A673 (cell line): ENCODE data around the gene PAF1.

ENCODE experiments used
- EZH2 ChIP-seq: fragments of 200-600 bp; sonication (generic); IDR thresholded peaks from 2 replicates; pipeline ENCODE4 v1.6.1; 2017; ENCODE audit warnings: borderline replicate concordance, low read depth, mild to moderate bottlenecking, mixed read lengths, antibody characterized with exemption, low read length; ENCODE audit not compliant: poor library complexity, severe bottlenecking
- TF ChIP-seq, protein P1 (sequence below): fragments of 300-800, 200-600 bp; sonication (generic); conservative IDR thresholded peaks from 2 replicates; pipeline ENCODE4 v1.5.1; 2017; ENCODE audit warnings: low read depth, mild to moderate bottlenecking, antibody characterized with exemption, low read length, moderate library complexity, mixed read lengths

DNA sequence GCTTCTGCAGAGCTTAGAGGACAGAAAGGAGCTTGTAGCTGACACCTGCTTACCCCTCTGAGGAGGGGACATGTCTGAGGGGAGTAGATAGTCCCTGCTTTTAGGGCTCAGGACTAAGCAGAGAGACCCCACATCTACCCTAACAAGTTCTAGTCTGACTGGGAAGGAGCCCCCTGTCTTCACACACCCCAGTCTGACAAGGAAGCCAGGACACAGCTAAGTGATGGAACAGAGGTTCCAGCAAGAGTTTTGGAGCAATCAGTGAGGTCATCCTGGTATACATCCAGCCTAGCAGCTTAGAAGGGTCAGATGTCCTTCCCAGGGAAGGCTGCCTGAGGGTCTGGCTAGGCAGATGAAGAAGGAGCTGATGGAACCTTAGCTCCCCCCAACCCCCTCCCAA lies 15.0 kb downstream of the PAF1 start:
- TF ChIP-seq, protein P1, sequence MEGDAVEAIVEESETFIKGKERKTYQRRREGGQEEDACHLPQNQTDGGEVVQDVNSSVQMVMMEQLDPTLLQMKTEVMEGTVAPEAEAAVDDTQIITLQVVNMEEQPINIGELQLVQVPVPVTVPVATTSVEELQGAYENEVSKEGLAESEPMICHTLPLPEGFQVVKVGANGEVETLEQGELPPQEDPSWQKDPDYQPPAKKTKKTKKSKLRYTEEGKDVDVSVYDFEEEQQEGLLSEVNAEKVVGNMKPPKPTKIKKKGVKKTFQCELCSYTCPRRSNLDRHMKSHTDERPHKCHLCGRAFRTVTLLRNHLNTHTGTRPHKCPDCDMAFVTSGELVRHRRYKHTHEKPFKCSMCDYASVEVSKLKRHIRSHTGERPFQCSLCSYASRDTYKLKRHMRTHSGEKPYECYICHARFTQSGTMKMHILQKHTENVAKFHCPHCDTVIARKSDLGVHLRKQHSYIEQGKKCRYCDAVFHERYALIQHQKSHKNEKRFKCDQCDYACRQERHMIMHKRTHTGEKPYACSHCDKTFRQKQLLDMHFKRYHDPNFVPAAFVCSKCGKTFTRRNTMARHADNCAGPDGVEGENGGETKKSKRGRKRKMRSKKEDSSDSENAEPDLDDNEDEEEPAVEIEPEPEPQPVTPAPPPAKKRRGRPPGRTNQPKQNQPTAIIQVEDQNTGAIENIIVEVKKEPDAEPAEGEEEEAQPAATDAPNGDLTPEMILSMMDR, result no peak
- no peak for TF ChIP-seq EZH2
